MCF 10A (cell line): Measurements from ENCODE around the gene CATSPERE. TPM values are rescaled to one million over a fixed set of nuclear protein-coding genes. Genes with fewer than 3 reads are reported as not detected.

ENCODE experiments used
- Bru-seq: library from RNA; stranded (reverse); fragments of 400-500 nt; gene quantifications from one replicate; lab custom pipeline; 2021; lab: Mats Ljungman, UMichigan
- BruChase-seq, 2 experiments: library from RNA; stranded (reverse); fragments of 400-500 nt; gene quantifications; one replicate each; lab custom pipeline; 2021; lab: Mats Ljungman, UMichigan
- BruUV-seq: library from RNA; stranded (reverse); fragments of 400-500 nt; replicated peaks from 2 replicates; lab custom pipeline; 2021; lab: Mats Ljungman, UMichigan
- CTCF ChIA-PET: fragments of 300-600 bp; sonication (Branson Sonifier 250); formaldehyde crosslinking; extraction: SDS; loops from one replicate; lab custom pipeline; 2021; ENCODE audit warnings: antibody characterized with exemption, inconsistent platforms; lab: Yijun Ruan, JAX
- POLR2A ChIA-PET: fragments of 300-600, 350-650 bp; sonication (Branson Sonifier 250); formaldehyde crosslinking; extraction: SDS; loops from one replicate; lab custom pipeline; 2020; ENCODE audit warnings: antibody characterized with exemption, inconsistent platforms; lab: Yijun Ruan, JAX
- DNase-seq: peaks from one replicate; pipeline ENCODE4 v3.0.0-alpha.2; 2018; ENCODE audit not compliant: unreplicated experiment
- H3K27ac Mint-ChIP-seq: one replicate; pipeline ENCODE4 v1.8.0; 2022; ENCODE audit warnings: mild to moderate bottlenecking, low read depth, mixed read lengths; ENCODE audit not compliant: unreplicated experiment
- H3K27me3 Mint-ChIP-seq: one replicate; pipeline ENCODE4 v1.8.0; 2022; ENCODE audit warnings: mixed read lengths; ENCODE audit not compliant: insufficient read depth, unreplicated experiment
- H3K36me3 Mint-ChIP-seq: one replicate; pipeline ENCODE4 v1.8.0; 2022; ENCODE audit warnings: mild to moderate bottlenecking, moderate library complexity, mixed read lengths; ENCODE audit not compliant: insufficient read depth, unreplicated experiment
- H3K4me1 Mint-ChIP-seq: one replicate; pipeline ENCODE4 v1.8.0; 2022; ENCODE audit warnings: mixed read lengths; ENCODE audit not compliant: insufficient read depth, unreplicated experiment
- H3K4me3 Mint-ChIP-seq: one replicate; pipeline ENCODE4 v1.8.0; 2022; ENCODE audit warnings: mild to moderate bottlenecking, moderate library complexity, mixed read lengths; ENCODE audit not compliant: unreplicated experiment
- H3K9me3 Mint-ChIP-seq: one replicate; pipeline ENCODE4 v1.8.0; 2022; ENCODE audit warnings: mixed read lengths; ENCODE audit not compliant: unreplicated experiment
- CTCF ChIP-seq: fragments of 200-600 bp; IDR thresholded peaks from one replicate; pipeline ENCODE4 v1.8.0; 2022; ENCODE audit warnings: antibody characterized with exemption, mild to moderate bottlenecking; ENCODE audit not compliant: unreplicated experiment
- intact Hi-C: fragments of 100-400 bp; cut with micrococcal nuclease; formaldehyde crosslinking; loops from 2 replicates; pipeline ENCODE4 v1.14.1; 2022
- long read RNA-seq: library from polyadenylated mRNA; stranded (forward); transcript quantifications from one replicate; pipeline ENCODE4 v2.0.0, GENCODE V29; 2022
- total RNA-seq: library from RNA; stranded (reverse); gene quantifications from 2 replicates; pipeline ENCODE4 v1.2.3, GENCODE V29; 2022

CATSPERE gene, protein sequence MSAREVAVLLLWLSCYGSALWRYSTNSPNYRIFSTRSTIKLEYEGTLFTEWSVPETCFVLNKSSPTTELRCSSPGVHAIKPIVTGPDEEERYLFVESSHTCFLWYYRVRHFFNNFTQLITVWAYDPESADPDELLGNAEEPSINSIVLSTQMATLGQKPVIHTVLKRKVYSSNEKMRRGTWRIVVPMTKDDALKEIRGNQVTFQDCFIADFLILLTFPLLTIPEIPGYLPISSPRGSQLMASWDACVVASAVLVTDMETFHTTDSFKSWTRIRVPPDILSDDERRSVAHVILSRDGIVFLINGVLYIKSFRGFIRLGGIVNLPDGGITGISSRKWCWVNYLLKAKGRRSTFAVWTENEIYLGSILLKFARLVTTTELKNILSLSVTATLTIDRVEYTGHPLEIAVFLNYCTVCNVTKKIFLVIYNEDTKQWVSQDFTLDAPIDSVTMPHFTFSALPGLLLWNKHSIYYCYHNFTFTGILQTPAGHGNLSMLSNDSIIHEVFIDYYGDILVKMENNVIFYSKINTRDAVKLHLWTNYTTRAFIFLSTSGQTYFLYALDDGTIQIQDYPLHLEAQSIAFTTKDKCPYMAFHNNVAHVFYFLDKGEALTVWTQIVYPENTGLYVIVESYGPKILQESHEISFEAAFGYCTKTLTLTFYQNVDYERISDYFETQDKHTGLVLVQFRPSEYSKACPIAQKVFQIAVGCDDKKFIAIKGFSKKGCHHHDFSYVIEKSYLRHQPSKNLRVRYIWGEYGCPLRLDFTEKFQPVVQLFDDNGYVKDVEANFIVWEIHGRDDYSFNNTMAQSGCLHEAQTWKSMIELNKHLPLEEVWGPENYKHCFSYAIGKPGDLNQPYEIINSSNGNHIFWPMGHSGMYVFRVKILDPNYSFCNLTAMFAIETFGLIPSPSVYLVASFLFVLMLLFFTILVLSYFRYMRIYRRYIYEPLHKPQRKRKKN
- total RNA-seq (1.2 and 2.1 TPM in 2 replicates), Bru-seq, nascent RNA (percentile 55 among the genes with signal in this experiment), BruChase-seq, experiment 1, labeled RNA remaining after a 6-hour chase (percentile 51 among the genes with signal in this experiment), BruChase-seq, experiment 2, labeled RNA remaining after a 2-hour chase (percentile 66 among the genes with signal in this experiment)
- long read RNA-seq, partial matches to known transcripts, result 0 of 4 reads
- long read RNA-seq, other reads (novel, unspliced or antisense), result 4 of 4 reads

GRCh38 chr1:244461245-244462071 is at the start of gene CATSPERE:
Gene CATSPERE, plus strand, starts transcription at chr1:244461273. Its CDS starts 157 bp downstream, at chr1:244461430.
- peak; percentile 69 for DNase-seq
- Mint-ChIP-seq H3K9me3 (peaks cover 7% of the 10 kb centered on the region), H3K27me3 (no peaks in the 10 kb centered on the region), H3K36me3 (no peaks in the 10 kb centered on the region), H3K4me1 (peaks cover 10% of the 10 kb centered on the region), H3K4me3 (peak within 1 kb of the TSS; percentile 67), H3K27ac (peak within 1 kb of the TSS; percentile 64)
- ChIA-PET POLR2A (interaction anchor here (0.6 to 1.2 kb wide), 2 partner anchors 16 to 506 kb away, joined by 3 read pairs; no protein-coding TSS in a partner anchor), CTCF (interaction anchor here (0.6 to 1.1 kb wide), 2 partner anchors 189 to 418 kb away, joined by 3 read pairs; no protein-coding TSS in a partner anchor)
- intact Hi-C loops, result no loop called here
- BruUV-seq, result no TSS peak
- no peak for TF ChIP-seq CTCF

- BruUV-seq, result no TSS peak
- DNase-seq, result no peak
- H3K27ac Mint-ChIP-seq, result no peak overlapping the region
- H3K9me3 Mint-ChIP-seq, result no peaks in the 10 kb centered on the region
- intact Hi-C loops, result loop anchor here (5.0 kb wide), 1 partner anchor 1070 kb away; no protein-coding TSS in a partner anchor
- CTCF ChIA-PET, result interaction anchor here (0.8 to 1.8 kb wide), 4 partner anchors 9 to 663 kb away, joined by 3 to 4 read pairs (median 3); no protein-coding TSS in a partner anchor
- no peak for TF ChIP-seq CTCF
- POLR2A ChIA-PET, result interaction anchor here (0.8 to 1.5 kb wide), 8 partner anchors 10 to 109 kb away, joined by 3 to 7 read pairs (median 4); no protein-coding TSS in a partner anchor
- no peak overlapping the region for H3K4me3 Mint-ChIP-seq
- H3K27me3 Mint-ChIP-seq, result no peaks in the 10 kb centered on the region
- peaks cover 97% of the 10 kb centered on the region for H3K36me3 Mint-ChIP-seq
- peaks cover 19% of the 10 kb centered on the region for H3K4me1 Mint-ChIP-seq
Observed at GRCh38 chr1:244412176-244412575, 48.9 kb upstream of the CATSPERE start.

DNA sequence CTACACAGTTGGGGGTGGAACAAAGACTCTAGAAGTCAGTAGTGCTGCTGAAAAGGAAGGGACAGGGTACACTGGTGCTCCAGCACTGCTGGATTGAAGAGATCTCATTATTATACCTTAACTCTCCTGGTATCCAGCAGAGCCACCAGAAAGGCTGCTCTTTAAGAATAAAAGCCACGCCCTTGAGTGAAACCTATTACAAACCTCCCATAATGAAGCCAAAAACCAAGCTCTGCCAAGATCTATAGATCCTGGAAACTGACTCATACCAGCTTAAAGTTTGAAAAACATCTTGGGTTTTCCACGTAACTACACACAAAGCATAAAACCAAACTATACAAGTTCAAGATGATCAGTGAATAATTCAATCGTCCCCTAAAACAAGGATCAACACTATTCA is 47.3 kb upstream of the CATSPERE start:
- intact Hi-C loops, result loop anchor here (1.0 to 5.0 kb wide), 3 partner anchors 114 to 1071 kb away; no protein-coding TSS in a partner anchor
- Mint-ChIP-seq H3K27me3 (no peaks in the 10 kb centered on the region), H3K27ac (peak overlapping the region; percentile 49), H3K36me3 (peaks cover 97% of the 10 kb centered on the region), H3K9me3 (no peaks in the 10 kb centered on the region), H3K4me3 (no peak overlapping the region), H3K4me1 (peaks cover 19% of the 10 kb centered on the region)
- DNase-seq, result peak; percentile 62
- TF ChIP-seq CTCF, result no peak
- no TSS peak for BruUV-seq
- ChIA-PET CTCF (interaction anchor here (0.7 to 3.3 kb wide), 21 partner anchors 8 to 1045 kb away, joined by 3 to 36 read pairs (median 5); no protein-coding TSS in a partner anchor), POLR2A (interaction anchor here (0.6 to 4.1 kb wide), 15 partner anchors 9 to 433 kb away, joined by 3 to 31 read pairs (median 5); partner anchors contain the start of gene ADSS2)
